Gastrocnemius medialis (tissue), 4 donors: Measurements from ENCODE around the gene PPP4R3B.

Experiments
- POLR2A ChIP-seq, 2 donors: fragments of 450-650 bp; IDR thresholded peaks; one replicate each; pipeline ENCODE4 v1.6.1; 2017; ENCODE audit warnings: antibody characterized with exemption in 2 of 2, mild to moderate bottlenecking in 2 of 2, moderate library complexity in 2 of 2
- TF ChIP-seq, protein P1 (sequence below), 5 experiments: fragments of 450-650 bp in 3 of 5; fragments of 200-600 bp in 2 of 5; sonication (generic) in 2 of 5; IDR thresholded peaks in 4 of 5; conservative IDR thresholded peaks in 1 of 5; 1 replicate in 4 of 5; 2 replicates in 1 of 5; pipeline ENCODE4 v1.5.1; 2016 to 2019; ENCODE audit warnings: antibody characterized with exemption in 5 of 5, mild to moderate bottlenecking in 3 of 5, moderate library complexity in 3 of 5

DNA sequence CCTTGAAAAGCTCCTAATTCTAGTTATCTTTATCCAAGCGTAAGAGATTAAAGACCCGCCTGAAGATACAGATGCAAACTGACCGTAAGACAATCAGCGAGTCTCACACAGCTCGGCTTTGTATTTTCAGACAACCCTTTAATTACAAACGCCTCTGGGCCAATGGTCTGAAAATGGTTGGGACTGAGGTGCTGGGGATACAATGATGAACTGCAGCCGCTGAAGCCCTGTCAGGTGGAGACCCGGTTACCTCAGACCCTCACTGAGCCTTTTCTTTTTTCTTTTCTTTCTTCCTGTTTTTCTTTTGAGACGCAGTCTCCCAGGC, 98.6 kb downstream of the PPP4R3B start:
- TF ChIP-seq, protein P1, sequence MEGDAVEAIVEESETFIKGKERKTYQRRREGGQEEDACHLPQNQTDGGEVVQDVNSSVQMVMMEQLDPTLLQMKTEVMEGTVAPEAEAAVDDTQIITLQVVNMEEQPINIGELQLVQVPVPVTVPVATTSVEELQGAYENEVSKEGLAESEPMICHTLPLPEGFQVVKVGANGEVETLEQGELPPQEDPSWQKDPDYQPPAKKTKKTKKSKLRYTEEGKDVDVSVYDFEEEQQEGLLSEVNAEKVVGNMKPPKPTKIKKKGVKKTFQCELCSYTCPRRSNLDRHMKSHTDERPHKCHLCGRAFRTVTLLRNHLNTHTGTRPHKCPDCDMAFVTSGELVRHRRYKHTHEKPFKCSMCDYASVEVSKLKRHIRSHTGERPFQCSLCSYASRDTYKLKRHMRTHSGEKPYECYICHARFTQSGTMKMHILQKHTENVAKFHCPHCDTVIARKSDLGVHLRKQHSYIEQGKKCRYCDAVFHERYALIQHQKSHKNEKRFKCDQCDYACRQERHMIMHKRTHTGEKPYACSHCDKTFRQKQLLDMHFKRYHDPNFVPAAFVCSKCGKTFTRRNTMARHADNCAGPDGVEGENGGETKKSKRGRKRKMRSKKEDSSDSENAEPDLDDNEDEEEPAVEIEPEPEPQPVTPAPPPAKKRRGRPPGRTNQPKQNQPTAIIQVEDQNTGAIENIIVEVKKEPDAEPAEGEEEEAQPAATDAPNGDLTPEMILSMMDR (IDR thresholded peaks at IDR 0.05 in 4 of 5, conservative IDR thresholded peaks at IDR 0.05 in 1 of 5): no peak
- no peak for TF ChIP-seq POLR2A (IDR thresholded peaks at IDR 0.05)
